Peyer's patch (tissue), 4 donors: ENCODE results near the gene SLC35G6. TPM values are rescaled to one million over a fixed set of nuclear protein-coding genes. Genes with fewer than 3 reads are reported as not detected.
"Not testable (repeated sequence)": the region's sequence is repeated elsewhere in the genome, so short reads cannot be mapped to it uniquely, and the experiment has no call there.

ENCODE experiments used
- DNase-seq, 3 donors: peaks; one replicate each; pipeline ENCODE4 v3.0.0-alpha.2; 2017 to 2019
- H3K27ac ChIP-seq, 4 donors: fragments of 200-600 bp; sonication (generic); one replicate each; pipeline ENCODE4 v1.5.1; 2016 to 2019
- H3K27me3 ChIP-seq, 2 donors: fragments of 200-600 bp; sonication (generic); one replicate each; pipeline ENCODE4 v1.5.1; 2019
- H3K36me3 ChIP-seq, 3 donors: fragments of 200-600 bp; sonication (generic); one replicate each; pipeline ENCODE4 v1.5.1; 2016 to 2019
- H3K4me1 ChIP-seq, 4 donors: fragments of 200-600 bp; sonication (generic); one replicate each; pipeline ENCODE4 v1.5.1; 2016 to 2019
- H3K4me3 ChIP-seq, 4 donors: fragments of 200-600 bp; sonication (generic); 1 replicate in 3 of 4; 2 replicates in 1 of 4; pipeline ENCODE4 v1.5.1; 2016 to 2019; ENCODE audit warnings: mild to moderate bottlenecking in 1 of 4
- H3K9me3 ChIP-seq, 4 donors: fragments of 200-600 bp; sonication (generic); one replicate each; pipeline ENCODE4 v1.5.1; 2016 to 2019; ENCODE audit warnings: mild to moderate bottlenecking in 1 of 4
- CTCF ChIP-seq, 6 experiments: fragments of 450-650 bp in 4 of 6; fragments of 200-600 bp in 2 of 6; sonication (generic) in 1 of 6; IDR thresholded peaks; one replicate each; pipeline ENCODE4 v1.5.1; 2017 to 2019; ENCODE audit warnings: antibody characterized with exemption in 6 of 6, mild to moderate bottlenecking in 3 of 6, moderate library complexity in 1 of 6
- POLR2A ChIP-seq, 2 donors: fragments of 450-650 bp; IDR thresholded peaks; one replicate each; pipeline ENCODE4 v1.5.1; 2017; ENCODE audit warnings: antibody characterized with exemption in 2 of 2, mild to moderate bottlenecking in 2 of 2, moderate library complexity in 2 of 2
- total RNA-seq, 4 donors: library from RNA; depleted of rRNA; stranded (reverse); fragments of >200 nt; gene quantifications; one replicate each; pipeline ENCODE4 v1.1.0, GENCODE V29; 2016

The SLC35G6 gene
- total RNA-seq, 4 donors from 2014 or later, result not detected

GRCh38 chr17:7479213-7480088 is 1.8 kb upstream of the SLC35G6 start, which contains the start of gene ZBTB4:
ZBTB4 (minus strand) TSS chr17:7479631; CDS start chr17:7466801, 12,830 bp downstream.
- DNase-seq, result peak; percentile 65 to 81 (median 77)
- Histone ChIP-seq H3K4me3 (peak within 1 kb of the TSS; percentile 84 to 99 (median 94)), H3K27me3 (no peaks in the 10 kb centered on the region), H3K9me3 (no peaks in the 10 kb centered on the region), H3K36me3 (no peaks in the 10 kb centered on the region), H3K4me1 (peaks cover 0 to 48% (median 7%) of the 10 kb centered on the region in 4 donors), H3K27ac (peak within 1 kb of the TSS; percentile 98 to 100 (median 99))
- TF ChIP-seq CTCF (IDR thresholded peaks at IDR 0.05) (no peak), POLR2A (IDR thresholded peaks at IDR 0.05) (peak; percentile 39 to 45)

- DNase-seq, result no peak
- Histone ChIP-seq H3K27ac (peak overlapping the region; percentile 98 to 100 (median 99)), H3K36me3 (no peaks in the 10 kb centered on the region), H3K4me1 (peaks cover 0 to 49% (median 7%) of the 10 kb centered on the region in 4 donors), H3K4me3 (peak overlapping the region; percentile 84 to 99 (median 94)), H3K27me3 (no peaks in the 10 kb centered on the region), H3K9me3 (no peaks in the 10 kb centered on the region)
- TF ChIP-seq POLR2A (IDR thresholded peaks at IDR 0.05) (no peak), CTCF (IDR thresholded peaks at IDR 0.05) (no peak)
These were observed 1.2 kb upstream of the SLC35G6 start for GRCh38 chr17:7480089-7480384.

- not testable (repeated sequence) for H3K4me3 ChIP-seq, H3K27me3 ChIP-seq, DNase-seq, H3K9me3 ChIP-seq, H3K36me3 ChIP-seq
- H3K27ac ChIP-seq, result peak overlapping the region in 2 of 4 donors; percentile 94 to 97
- H3K4me1 ChIP-seq, result peaks cover 4 to 50% (median 18%) of the 10 kb centered on the region in 4 donors
These were observed 846 bp downstream of the SLC35G6 start for GRCh38 chr17:7481842-7482741.

GRCh38 chr17:7482742-7483088 is 1.5 kb downstream of the SLC35G6 start:
- DNase-seq, H3K27me3 ChIP-seq, H3K36me3 ChIP-seq, H3K9me3 ChIP-seq: not testable (repeated sequence)
- Histone ChIP-seq H3K4me3 (peak overlapping the region; percentile 64 to 69 (median 66)), H3K4me1 (peaks cover 4 to 51% (median 19%) of the 10 kb centered on the region in 4 donors), H3K27ac (peak overlapping the region; percentile 94 to 99 (median 98))

GRCh38 chr17:7483255-7484066 is 2.2 kb downstream of the SLC35G6 start:
- H3K4me3 ChIP-seq, result peak overlapping the region; percentile 64 to 69 (median 66)
- H3K36me3 ChIP-seq, result no peaks in the 10 kb centered on the region
- peak; percentile 96 to 97 (median 96) for DNase-seq
- no peaks in the 10 kb centered on the region for H3K9me3 ChIP-seq
- H3K4me1 ChIP-seq, result peaks cover 4 to 51% (median 18%) of the 10 kb centered on the region in 4 donors
- H3K27ac ChIP-seq, result peak overlapping the region; percentile 94 to 99 (median 98)
- no peaks in the 10 kb centered on the region for H3K27me3 ChIP-seq
- TF ChIP-seq CTCF (IDR thresholded peaks at IDR 0.05) (no peak), POLR2A (IDR thresholded peaks at IDR 0.05) (peak; percentile 24 to 61)
